ENCODE measurements around the gene PUS10. TPM values are rescaled to one million over a fixed set of nuclear protein-coding genes. Genes with fewer than 3 reads are reported as not detected.
"Not testable (repeated sequence)": the region's sequence is repeated elsewhere in the genome, so short reads cannot be mapped to it uniquely, and the experiment has no call there.

PUS10 gene
- polyA plus RNA-seq, 1 donor = 17.8 TPM

GRCh38 chr2:60987656-60988055, 30.4 kb downstream of the PUS10 start:
- H3K27ac ChIP-seq (ENCODE audit: low read length); H3K27me3 ChIP-seq (ENCODE audit: control insufficient read depth, insufficient read depth, low read length); H3K9me3 ChIP-seq (ENCODE audit: control insufficient read depth, low read depth, low read length); H3K4me1 ChIP-seq (ENCODE audit: control insufficient read depth, insufficient read depth, low read length); H3K4me3 ChIP-seq (ENCODE audit: low read length); DNase-seq; H3K36me3 ChIP-seq (ENCODE audit: control insufficient read depth, insufficient read depth, low read length): not testable (repeated sequence)
- 93% methylated on average over 3 of the region's 8 CpGs for WGBS (ENCODE audit: insufficient coverage, low lambda C conversion rate)

GRCh38 chr2:60987041-60987440, 31.0 kb downstream of the PUS10 start:
- no peak for DNase-seq

GRCh38 chr2:60984720-60985119, 33.3 kb downstream of the PUS10 start:
- H3K9me3 ChIP-seq (ENCODE audit: control insufficient read depth, low read depth, low read length) = no peaks in the 10 kb centered on the region
- no peak for DNase-seq
- H3K27me3 ChIP-seq (ENCODE audit: control insufficient read depth, insufficient read depth, low read length) = no peaks in the 10 kb centered on the region
- WGBS (ENCODE audit: insufficient coverage, low lambda C conversion rate) = no CpG with 5 or more reads among the region's 1 CpG
- no peaks in the 10 kb centered on the region for H3K36me3 ChIP-seq (ENCODE audit: control insufficient read depth, insufficient read depth, low read length)
- H3K27ac ChIP-seq (ENCODE audit: low read length) = no peak overlapping the region
- no peak overlapping the region for H3K4me3 ChIP-seq (ENCODE audit: low read length)
- no peaks in the 10 kb centered on the region for H3K4me1 ChIP-seq (ENCODE audit: control insufficient read depth, insufficient read depth, low read length)

More at GRCh38 chr2:60987041-60987440, 31.0 kb downstream of the PUS10 start:
- H3K4me3 ChIP-seq (ENCODE audit: low read length) = no peak overlapping the region
- H3K4me1 ChIP-seq (ENCODE audit: control insufficient read depth, insufficient read depth, low read length) = no peaks in the 10 kb centered on the region
- H3K9me3 ChIP-seq (ENCODE audit: control insufficient read depth, low read depth, low read length) = peaks cover 5% of the 10 kb centered on the region
- peaks cover 2% of the 10 kb centered on the region for H3K36me3 ChIP-seq (ENCODE audit: control insufficient read depth, insufficient read depth, low read length)
- H3K27ac ChIP-seq (ENCODE audit: low read length) = no peak overlapping the region
- H3K27me3 ChIP-seq (ENCODE audit: control insufficient read depth, insufficient read depth, low read length) = no peaks in the 10 kb centered on the region
- no CpG with 5 or more reads among the region's 2 CpGs for WGBS (ENCODE audit: insufficient coverage, low lambda C conversion rate)

- H3K9me3 ChIP-seq (ENCODE audit: control insufficient read depth, low read depth, low read length); H3K4me3 ChIP-seq (ENCODE audit: low read length); DNase-seq; H3K36me3 ChIP-seq (ENCODE audit: control insufficient read depth, insufficient read depth, low read length); H3K4me1 ChIP-seq (ENCODE audit: control insufficient read depth, insufficient read depth, low read length); H3K27ac ChIP-seq (ENCODE audit: low read length); H3K27me3 ChIP-seq (ENCODE audit: control insufficient read depth, insufficient read depth, low read length): not testable (repeated sequence)
- WGBS (ENCODE audit: insufficient coverage, low lambda C conversion rate) = 100% methylated on average over 1 of the region's 3 CpGs
Measured at GRCh38 chr2:60982066-60982465, 36.0 kb downstream of the PUS10 start.

- Histone ChIP-seq H3K4me1 (ENCODE audit: control insufficient read depth, insufficient read depth, low read length) (peaks cover 3% of the 10 kb centered on the region), H3K9me3 (ENCODE audit: control insufficient read depth, low read depth, low read length) (no peaks in the 10 kb centered on the region), H3K27me3 (ENCODE audit: control insufficient read depth, insufficient read depth, low read length) (no peaks in the 10 kb centered on the region), H3K4me3 (ENCODE audit: low read length) (no peak overlapping the region), H3K27ac (ENCODE audit: low read length) (no peak overlapping the region), H3K36me3 (ENCODE audit: control insufficient read depth, insufficient read depth, low read length) (no peaks in the 10 kb centered on the region)
- no peak for DNase-seq
- 80% methylated on average over 1 of the region's 3 CpGs for WGBS (ENCODE audit: insufficient coverage, low lambda C conversion rate)
Measured at GRCh38 chr2:60980071-60980815, 37.8 kb downstream of the PUS10 start.

GRCh38 chr2:60979231-60979630, 38.8 kb downstream of the PUS10 start:
- DNase-seq = no peak
- Histone ChIP-seq H3K4me1 (ENCODE audit: control insufficient read depth, insufficient read depth, low read length) (peaks cover 3% of the 10 kb centered on the region), H3K27me3 (ENCODE audit: control insufficient read depth, insufficient read depth, low read length) (no peaks in the 10 kb centered on the region), H3K9me3 (ENCODE audit: control insufficient read depth, low read depth, low read length) (no peaks in the 10 kb centered on the region), H3K4me3 (ENCODE audit: low read length) (no peak overlapping the region), H3K27ac (ENCODE audit: low read length) (no peak overlapping the region), H3K36me3 (ENCODE audit: control insufficient read depth, insufficient read depth, low read length) (peaks cover 2% of the 10 kb centered on the region)
- 100% methylated on average over 1 of the region's 4 CpGs for WGBS (ENCODE audit: insufficient coverage, low lambda C conversion rate)

- no CpG with 5 or more reads among the region's 1 CpG for WGBS (ENCODE audit: insufficient coverage, low lambda C conversion rate)
- Histone ChIP-seq H3K4me1 (ENCODE audit: control insufficient read depth, insufficient read depth, low read length) (peaks cover 3% of the 10 kb centered on the region), H3K9me3 (ENCODE audit: control insufficient read depth, low read depth, low read length) (peaks cover 3% of the 10 kb centered on the region), H3K36me3 (ENCODE audit: control insufficient read depth, insufficient read depth, low read length) (peaks cover 2% of the 10 kb centered on the region), H3K27me3 (ENCODE audit: control insufficient read depth, insufficient read depth, low read length) (no peaks in the 10 kb centered on the region), H3K27ac (ENCODE audit: low read length) (no peak overlapping the region), H3K4me3 (ENCODE audit: low read length) (no peak overlapping the region)
- no peak for DNase-seq
Measured at GRCh38 chr2:60977562-60977895, 40.5 kb downstream of the PUS10 start.

- peaks cover 3% of the 10 kb centered on the region for H3K9me3 ChIP-seq (ENCODE audit: control insufficient read depth, low read depth, low read length)
- no peak for DNase-seq
- peaks cover 3% of the 10 kb centered on the region for H3K4me1 ChIP-seq (ENCODE audit: control insufficient read depth, insufficient read depth, low read length)
- no peaks in the 10 kb centered on the region for H3K27me3 ChIP-seq (ENCODE audit: control insufficient read depth, insufficient read depth, low read length)
- peaks cover 2% of the 10 kb centered on the region for H3K36me3 ChIP-seq (ENCODE audit: control insufficient read depth, insufficient read depth, low read length)
- H3K4me3 ChIP-seq (ENCODE audit: low read length) = no peak overlapping the region
- WGBS (ENCODE audit: insufficient coverage, low lambda C conversion rate) = 100% methylated on average over 1 of the region's 5 CpGs
- no peak overlapping the region for H3K27ac ChIP-seq (ENCODE audit: low read length)
Measured at GRCh38 chr2:60976875-60977561, 41.0 kb downstream of the PUS10 start.

GRCh38 chr2:60976256-60976850, 41.7 kb downstream of the PUS10 start:
- peak overlapping the region; percentile 40 for H3K27ac ChIP-seq (ENCODE audit: low read length)
- no CpG with 5 or more reads among the region's 3 CpGs for WGBS (ENCODE audit: insufficient coverage, low lambda C conversion rate)

GRCh38 chr2:60974652-60975051, 43.4 kb downstream of the PUS10 start:
- DNase-seq = no peak
- peaks cover 3% of the 10 kb centered on the region for H3K4me1 ChIP-seq (ENCODE audit: control insufficient read depth, insufficient read depth, low read length)
- no peaks in the 10 kb centered on the region for H3K27me3 ChIP-seq (ENCODE audit: control insufficient read depth, insufficient read depth, low read length)
- no peak overlapping the region for H3K27ac ChIP-seq (ENCODE audit: low read length)
- no CpG with 5 or more reads among the region's 16 CpGs for WGBS (ENCODE audit: insufficient coverage, low lambda C conversion rate)
- H3K9me3 ChIP-seq (ENCODE audit: control insufficient read depth, low read depth, low read length) = peaks cover 3% of the 10 kb centered on the region
- no peak overlapping the region for H3K4me3 ChIP-seq (ENCODE audit: low read length)
- peaks cover 2% of the 10 kb centered on the region for H3K36me3 ChIP-seq (ENCODE audit: control insufficient read depth, insufficient read depth, low read length)

More at GRCh38 chr2:60976256-60976850, 41.7 kb downstream of the PUS10 start:
- peaks cover 3% of the 10 kb centered on the region for H3K4me1 ChIP-seq (ENCODE audit: control insufficient read depth, insufficient read depth, low read length)
- H3K4me3 ChIP-seq (ENCODE audit: low read length) = no peak overlapping the region
- DNase-seq = peak; percentile 40 to 78
- H3K27me3 ChIP-seq (ENCODE audit: control insufficient read depth, insufficient read depth, low read length) = no peaks in the 10 kb centered on the region
- peaks cover 2% of the 10 kb centered on the region for H3K36me3 ChIP-seq (ENCODE audit: control insufficient read depth, insufficient read depth, low read length)
- peaks cover 3% of the 10 kb centered on the region for H3K9me3 ChIP-seq (ENCODE audit: control insufficient read depth, low read depth, low read length)

Data from large intestine (tissue), 3 donors.